Spleen (tissue), 11 donors: ENCODE results near the gene RERE. TPM values are rescaled to one million over a fixed set of nuclear protein-coding genes. Genes with fewer than 3 reads are reported as not detected.

ENCODE experiments used
- DNase-seq: peaks from one replicate; pipeline ENCODE4 v3.0.0-alpha.2; 2020
- H3K27ac ChIP-seq, 8 donors: fragments of 200-600 bp; sonication (generic) in 7 of 8; 1 replicate in 4 of 8; 2 replicates in 4 of 8; pipeline versions ENCODE4 v1.5.0 to v1.8.0; 2016 to 2021; ENCODE audit warnings: inconsistent platforms in 4 of 8, mild to moderate bottlenecking in 4 of 8, moderate library complexity in 1 of 8
- H3K27me3 ChIP-seq, 7 donors: fragments of 200-600 bp; sonication (generic) in 6 of 7; replicated peaks in 1 of 7; 1 replicate in 4 of 7; 2 replicates in 3 of 7; pipeline versions ENCODE4 v1.5.0 to v1.8.0; 2016 to 2021; ENCODE audit warnings: inconsistent platforms in 3 of 7, mild to moderate bottlenecking in 1 of 7
- H3K36me3 ChIP-seq, 6 donors: fragments of 200-600 bp; sonication (generic) in 5 of 6; 1 replicate in 4 of 6; 2 replicates in 2 of 6; pipeline versions ENCODE4 v1.5.0 to v1.8.0; 2016 to 2021; ENCODE audit warnings: inconsistent platforms in 2 of 6
- H3K4me1 ChIP-seq, 6 donors: fragments of 200-600 bp; sonication (generic) in 5 of 6; 1 replicate in 3 of 6; 2 replicates in 3 of 6; pipeline versions ENCODE4 v1.5.0 to v1.8.0; 2016 to 2021; ENCODE audit warnings: inconsistent platforms in 3 of 6
- H3K4me3 ChIP-seq, 8 donors: fragments of 200-600 bp; sonication (generic) in 7 of 8; 1 replicate in 4 of 8; 2 replicates in 4 of 8; pipeline versions ENCODE4 v1.5.0 to v1.8.0; 2016 to 2021; ENCODE audit warnings: inconsistent platforms in 4 of 8, mild to moderate bottlenecking in 4 of 8, moderate library complexity in 2 of 8
- H3K9me3 ChIP-seq, 8 donors: fragments of 200-600 bp; sonication (generic) in 7 of 8; 1 replicate in 4 of 8; 2 replicates in 4 of 8; pipeline versions ENCODE4 v1.5.0 to v1.8.0; 2016 to 2021; ENCODE audit warnings: inconsistent platforms in 4 of 8
- POLR2A ChIP-seq, 3 donors: fragments of 450-650 bp; IDR thresholded peaks; one replicate each; pipeline ENCODE4 v1.5.1; 2017; ENCODE audit warnings: antibody characterized with exemption in 3 of 3, mild to moderate bottlenecking in 1 of 3
- POLR2AphosphoS5 ChIP-seq, 3 donors: sonication (generic); formaldehyde crosslinking; IDR thresholded peaks; one replicate each; pipeline ENCODE4 v1.5.1; 2017; ENCODE audit warnings: antibody characterized with exemption in 3 of 3
- WGBS, 5 donors: extraction: QIAGEN DNeasy Blood & Tissue Kit in 3 of 5; methylation state at CpG; one replicate each; pipeline versions ENCODE4 v1.1.5 to v1.1.7; 2013 to 2018; 5-methylcytosine and 5-hydroxymethylcytosine counted together
- intact Hi-C: fragments of 100-400 bp; cut with DNase I; formaldehyde crosslinking; loops from one replicate; pipeline ENCODE4 v1.15.0; 2023; ENCODE audit warnings: low total_unique reads
- polyA plus RNA-seq, 3 donors: library from polyadenylated mRNA; stranded (reverse); fragments of 200-250 nt; gene quantifications; one replicate each; pipeline ENCODE4 v1.2.1, GENCODE V29; 2013
- total RNA-seq, 7 donors: library from RNA; depleted of rRNA in 3 of 7; stranded (reverse); fragments of >200 nt in 3 of 7; fragmentation: NEBNext Ultra II Directional in 4 of 7; extraction: Animal tissue kit (Norgen Biotek cat#: 25700) in 4 of 7; gene quantifications; one replicate each; pipeline versions ENCODE4 v1.1.0 to v1.2.1, GENCODE V29; 2016 to 2021
- TF ChIP-seq, protein P1 (sequence below), 11 experiments: fragments of 200-600 bp in 7 of 11; fragments of 450-650 bp in 4 of 11; sonication (generic) in 4 of 11; IDR thresholded peaks in 8 of 11; conservative IDR thresholded peaks in 3 of 11; 1 replicate in 7 of 11; 2 replicates in 4 of 11; pipeline versions ENCODE4 v1.4.0 to v1.8.0; 2016 to 2021; ENCODE audit warnings: antibody characterized with exemption in 11 of 11, inconsistent platforms in 4 of 11, mild to moderate bottlenecking in 1 of 11
- donor health status: healthy with polysubstance abuse.
- donor health status: DM: no; HTN: no; CAD: no; lungs with moderate emphysema.
- donor health status: DM: no; HTN: no; CAD: no.
- donor health status: Bipolar disorder and iron deficiency.
- donor health status: healthy.
- donor health status: DM: no; HTN: no; CAD: no.
- donor health status: DM: yes; HTN: yes; CAD: no.

Gene RERE
- total and polyA plus RNA-seq, 10 donors: 10.3 to 149 (median 117) TPM

DNA sequence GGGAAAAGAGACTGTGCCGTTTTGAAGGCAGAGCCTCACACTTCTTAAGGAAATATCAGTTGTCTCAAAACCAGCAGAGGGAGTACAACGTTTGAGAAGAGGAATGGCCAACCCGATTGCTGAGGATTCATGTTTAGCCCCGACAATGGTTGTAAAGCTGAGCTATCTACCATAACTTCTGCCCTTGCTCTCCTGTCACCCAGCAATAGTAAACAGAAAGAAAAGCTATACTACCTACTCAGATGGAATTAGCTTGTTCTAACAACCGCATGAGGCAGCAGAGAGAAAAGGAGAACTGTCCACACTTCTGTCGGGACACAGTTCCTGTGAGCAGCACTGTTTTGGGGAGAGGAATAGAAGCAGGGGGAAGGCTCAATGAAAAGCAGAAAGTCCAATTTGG is 408.3 kb downstream of the RERE start:
- intact Hi-C loops: no loop called here
- H3K4me3 ChIP-seq: peak overlapping the region in 1 of 8 donors; percentile 4
- TF ChIP-seq, protein P1, sequence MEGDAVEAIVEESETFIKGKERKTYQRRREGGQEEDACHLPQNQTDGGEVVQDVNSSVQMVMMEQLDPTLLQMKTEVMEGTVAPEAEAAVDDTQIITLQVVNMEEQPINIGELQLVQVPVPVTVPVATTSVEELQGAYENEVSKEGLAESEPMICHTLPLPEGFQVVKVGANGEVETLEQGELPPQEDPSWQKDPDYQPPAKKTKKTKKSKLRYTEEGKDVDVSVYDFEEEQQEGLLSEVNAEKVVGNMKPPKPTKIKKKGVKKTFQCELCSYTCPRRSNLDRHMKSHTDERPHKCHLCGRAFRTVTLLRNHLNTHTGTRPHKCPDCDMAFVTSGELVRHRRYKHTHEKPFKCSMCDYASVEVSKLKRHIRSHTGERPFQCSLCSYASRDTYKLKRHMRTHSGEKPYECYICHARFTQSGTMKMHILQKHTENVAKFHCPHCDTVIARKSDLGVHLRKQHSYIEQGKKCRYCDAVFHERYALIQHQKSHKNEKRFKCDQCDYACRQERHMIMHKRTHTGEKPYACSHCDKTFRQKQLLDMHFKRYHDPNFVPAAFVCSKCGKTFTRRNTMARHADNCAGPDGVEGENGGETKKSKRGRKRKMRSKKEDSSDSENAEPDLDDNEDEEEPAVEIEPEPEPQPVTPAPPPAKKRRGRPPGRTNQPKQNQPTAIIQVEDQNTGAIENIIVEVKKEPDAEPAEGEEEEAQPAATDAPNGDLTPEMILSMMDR (IDR thresholded peaks at IDR 0.05 in 8 of 11, conservative IDR thresholded peaks at IDR 0.05 in 3 of 11): peak in 9 of 11 experiments; percentile 18 to 51 (median 44)
- TF ChIP-seq POLR2AphosphoS5 (IDR thresholded peaks at IDR 0.05): no peak
- TF ChIP-seq POLR2A (IDR thresholded peaks at IDR 0.05): no peak
- WGBS, 5 donors: 8 to 17% (median 14%) methylated on average over 6 of the region's 6 CpGs
- peaks cover 42 to 100% (median 78%) of the 10 kb centered on the region in 6 donors for H3K4me1 ChIP-seq
- no peaks in the 10 kb centered on the region for H3K9me3 ChIP-seq
- no peaks in the 10 kb centered on the region for H3K27me3 ChIP-seq
- DNase-seq: no peak
- peaks cover 0 to 91% (median 18%) of the 10 kb centered on the region in 6 donors for H3K36me3 ChIP-seq
- peak overlapping the region; percentile 41 to 79 (median 74) for H3K27ac ChIP-seq

DNA sequence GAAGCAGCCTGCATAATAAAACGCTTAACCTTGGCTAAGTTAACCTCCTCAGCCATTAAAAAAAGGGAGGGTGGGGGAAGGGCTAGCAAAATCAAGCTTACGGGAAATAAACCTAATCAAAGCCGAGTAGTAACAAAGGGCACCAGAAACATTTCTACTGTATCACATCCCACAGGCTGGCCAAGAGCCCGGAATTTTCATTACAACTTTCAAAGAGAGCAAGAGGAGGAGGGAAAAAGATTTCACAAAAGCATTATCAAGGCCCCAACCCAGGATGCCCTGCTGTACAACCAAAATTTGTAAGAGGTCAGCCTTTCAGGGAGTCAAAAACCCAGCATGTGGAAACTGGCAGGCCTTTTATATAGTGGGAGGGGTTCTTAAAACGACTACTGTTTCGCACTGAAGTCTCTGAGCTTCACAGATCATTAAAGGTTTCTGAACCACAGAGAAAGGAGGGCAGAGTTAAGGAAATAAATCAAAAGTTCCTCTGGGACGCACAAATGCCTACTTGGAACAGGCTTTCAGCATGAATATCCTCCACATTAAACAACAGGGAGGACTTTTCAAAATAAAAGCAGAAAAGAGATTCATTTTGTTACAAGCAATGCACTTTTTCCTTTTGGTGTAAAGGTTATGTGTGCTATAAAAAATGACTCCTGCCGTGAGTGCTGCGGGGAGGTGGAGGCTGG is 409.1 kb downstream of the RERE start:
- Histone ChIP-seq H3K36me3 (peaks cover 0 to 91% (median 14%) of the 10 kb centered on the region in 6 donors), H3K27ac (peak overlapping the region; percentile 41 to 79 (median 74)), H3K4me3 (peak overlapping the region in 1 of 8 donors; percentile 4), H3K9me3 (no peaks in the 10 kb centered on the region), H3K4me1 (peaks cover 42 to 98% (median 80%) of the 10 kb centered on the region in 6 donors), H3K27me3 (no peaks in the 10 kb centered on the region)
- WGBS, 5 donors: 55 to 71% (median 64%) methylated on average over 9 of the region's 9 CpGs
- TF ChIP-seq POLR2AphosphoS5 (IDR thresholded peaks at IDR 0.05) (peak in 1 of 3 donors; percentile 43), POLR2A (IDR thresholded peaks at IDR 0.05) (no peak)
- DNase-seq: no peak
- intact Hi-C loops: no loop called here

DNA sequence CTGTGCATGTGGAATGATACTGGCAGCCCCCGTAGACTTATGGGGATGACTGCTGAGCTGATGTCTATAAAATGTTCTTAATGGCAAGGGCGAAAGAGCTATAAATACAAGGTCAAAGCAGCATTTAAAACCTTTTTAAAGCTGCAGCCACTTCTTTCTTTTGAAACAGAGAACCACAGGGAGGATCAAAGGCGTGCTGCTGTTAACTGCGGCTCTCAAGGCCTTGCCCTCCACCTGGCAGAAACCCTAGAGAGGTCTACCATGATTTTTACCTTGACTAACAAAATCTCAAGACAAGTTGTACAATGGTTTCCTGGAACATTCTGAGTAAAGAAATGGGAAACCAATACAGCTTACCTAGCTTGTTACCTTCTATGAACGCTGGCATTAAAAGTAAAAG is 409.8 kb downstream of the RERE start:
- TF ChIP-seq POLR2A (IDR thresholded peaks at IDR 0.05) (no peak), POLR2AphosphoS5 (IDR thresholded peaks at IDR 0.05) (no peak)
- TF ChIP-seq, protein P1 (IDR thresholded peaks at IDR 0.05 in 8 of 11, conservative IDR thresholded peaks at IDR 0.05 in 3 of 11): no peak
- no peaks in the 10 kb centered on the region for H3K9me3 ChIP-seq
- H3K4me1 ChIP-seq: peaks cover 42 to 98% (median 76%) of the 10 kb centered on the region in 6 donors
- intact Hi-C loops: no loop called here
- H3K4me3 ChIP-seq: no peak overlapping the region
- H3K27me3 ChIP-seq: no peaks in the 10 kb centered on the region
- 64 to 76% (median 66%) methylated on average over 5 of the region's 5 CpGs for WGBS, 5 donors
- DNase-seq: no peak
- H3K27ac ChIP-seq: peak overlapping the region; percentile 41 to 79 (median 74)
- H3K36me3 ChIP-seq: peaks cover 0 to 91% (median 10%) of the 10 kb centered on the region in 6 donors

DNA sequence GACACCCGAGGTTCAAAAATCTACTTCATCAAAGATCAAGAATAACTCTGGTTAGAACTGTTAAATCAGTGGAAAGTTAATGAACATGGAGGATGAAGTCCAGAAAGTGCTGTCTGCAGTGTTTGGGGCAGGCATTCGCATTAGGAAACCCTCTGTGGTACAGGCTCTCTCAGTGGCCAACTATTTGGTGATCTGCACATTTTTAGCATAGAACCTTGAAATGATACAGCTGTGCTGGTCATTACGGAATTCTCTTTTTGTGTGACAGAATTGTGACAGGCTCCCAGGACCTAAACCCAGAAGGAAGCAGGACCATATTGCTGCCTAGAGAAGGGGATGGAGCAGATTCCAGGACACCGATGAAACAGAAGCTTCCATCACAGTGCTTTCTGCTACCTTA is 410.5 kb downstream of the RERE start:
- peak overlapping the region in 7 of 8 donors; percentile 41 to 79 (median 74) for H3K27ac ChIP-seq
- H3K4me3 ChIP-seq: no peak overlapping the region
- no peaks in the 10 kb centered on the region for H3K27me3 ChIP-seq
- DNase-seq: no peak
- TF ChIP-seq POLR2AphosphoS5 (IDR thresholded peaks at IDR 0.05): peak in 1 of 3 donors; percentile 47
- TF ChIP-seq POLR2A (IDR thresholded peaks at IDR 0.05): no peak
- no peaks in the 10 kb centered on the region for H3K9me3 ChIP-seq
- intact Hi-C loops: no loop called here
- peaks cover 0 to 91% (median 10%) of the 10 kb centered on the region in 6 donors for H3K36me3 ChIP-seq
- WGBS, 5 donors: 80 to 90% (median 84%) methylated on average over 4 of the region's 4 CpGs
- peaks cover 41 to 97% (median 69%) of the 10 kb centered on the region in 6 donors for H3K4me1 ChIP-seq

DNA sequence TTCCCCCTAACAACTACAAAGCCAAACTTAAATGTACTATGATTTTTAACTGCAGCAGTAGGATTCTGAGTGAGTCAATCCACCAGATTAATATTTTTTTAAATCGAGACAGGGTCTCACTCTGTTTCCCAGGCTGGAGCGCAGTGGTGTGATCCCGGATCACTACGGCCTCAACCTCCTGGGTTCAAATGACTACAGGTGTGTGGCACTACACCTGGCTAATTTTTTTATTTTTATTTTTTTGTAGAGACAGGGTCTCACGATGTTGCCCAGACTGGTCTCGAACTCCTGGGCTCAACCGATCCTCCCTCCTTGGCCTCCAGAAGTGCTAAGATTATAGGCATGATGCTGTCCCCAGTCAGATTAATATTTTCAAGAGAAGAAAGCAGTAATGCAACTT is 411.4 kb downstream of the RERE start:
- Histone ChIP-seq H3K27me3 (no peaks in the 10 kb centered on the region), H3K27ac (peak overlapping the region in 6 of 8 donors; percentile 38 to 75 (median 71)), H3K4me1 (peaks cover 40 to 95% (median 59%) of the 10 kb centered on the region in 6 donors), H3K4me3 (no peak overlapping the region), H3K9me3 (no peaks in the 10 kb centered on the region), H3K36me3 (peaks cover 0 to 91% (median 15%) of the 10 kb centered on the region in 6 donors)
- DNase-seq: no peak
- intact Hi-C loops: no loop called here
- 96 to 99% (median 97%) methylated on average over 7 of the region's 7 CpGs for WGBS, 5 donors
- TF ChIP-seq, protein P1 (IDR thresholded peaks at IDR 0.05 in 8 of 11, conservative IDR thresholded peaks at IDR 0.05 in 3 of 11): no peak
- TF ChIP-seq POLR2A (IDR thresholded peaks at IDR 0.05) (no peak), POLR2AphosphoS5 (IDR thresholded peaks at IDR 0.05) (no peak)
